Muscle layer of colon (tissue), 2 donors: ENCODE data around the gene RTP2.

Experiments used
- H3K27ac ChIP-seq: one replicate; pipeline ENCODE4 v1.7.0; 2013; ENCODE audit warnings: low read depth, mild to moderate bottlenecking, low read length, moderate library complexity
- H3K27me3 ChIP-seq, 2 donors: one replicate each; pipeline ENCODE4 v1.7.0; 2013; ENCODE audit warnings: low read length in 2 of 2, mild to moderate bottlenecking in 2 of 2; ENCODE audit not compliant: insufficient read depth in 2 of 2, control insufficient read depth in 1 of 2
- H3K36me3 ChIP-seq: one replicate; pipeline ENCODE4 v1.7.0; 2013; ENCODE audit warnings: mild to moderate bottlenecking, low read length; ENCODE audit not compliant: insufficient read depth
- H3K4me1 ChIP-seq: one replicate; pipeline ENCODE4 v1.7.0; 2013; ENCODE audit warnings: mild to moderate bottlenecking, low read length; ENCODE audit not compliant: insufficient read depth
- H3K4me3 ChIP-seq, 2 donors: one replicate each; pipeline ENCODE4 v1.7.0; 2013; ENCODE audit warnings: low read length in 2 of 2, low read depth in 1 of 2, mild to moderate bottlenecking in 1 of 2, moderate library complexity in 1 of 2
- H3K9ac ChIP-seq: one replicate; pipeline ENCODE4 v1.7.0; 2013; ENCODE audit warnings: low read length
- H3K9me3 ChIP-seq: one replicate; pipeline ENCODE4 v1.7.0; 2013; ENCODE audit warnings: mild to moderate bottlenecking, low read length
- donor health status: abdominal sarcoma.
- donor health status: Adenocarcinoma of cecum.

The RTP2 gene

GRCh38 chr3:187722206-187722612 lies 19.9 kb upstream of the RTP2 start:
- H3K36me3 ChIP-seq: peaks cover 56% of the 10 kb centered on the region
- no peak overlapping the region for H3K27ac ChIP-seq

GRCh38 chr3:187721055-187721454 lies 18.7 kb upstream of the RTP2 start:
- H3K9me3 ChIP-seq: no peaks in the 10 kb centered on the region
- no peak overlapping the region for H3K4me3 ChIP-seq
- H3K27ac ChIP-seq: peak overlapping the region; percentile 0
- H3K9ac ChIP-seq: no peak overlapping the region
- H3K36me3 ChIP-seq: peaks cover 44% of the 10 kb centered on the region
- peaks cover 26% of the 10 kb centered on the region for H3K4me1 ChIP-seq
- H3K27me3 ChIP-seq: no peaks in the 10 kb centered on the region

More at GRCh38 chr3:187722206-187722612, 19.9 kb upstream of the RTP2 start:
- Histone ChIP-seq H3K9ac (no peak overlapping the region), H3K27me3 (no peaks in the 10 kb centered on the region), H3K4me3 (no peak overlapping the region), H3K9me3 (no peaks in the 10 kb centered on the region), H3K4me1 (peaks cover 26% of the 10 kb centered on the region)

GRCh38 chr3:187720337-187720670 lies 17.9 kb upstream of the RTP2 start:
- Histone ChIP-seq H3K9me3 (no peaks in the 10 kb centered on the region), H3K36me3 (peaks cover 37% of the 10 kb centered on the region), H3K27me3 (no peaks in the 10 kb centered on the region), H3K27ac (peak overlapping the region; percentile 70), H3K4me1 (peaks cover 26% of the 10 kb centered on the region), H3K9ac (no peak overlapping the region), H3K4me3 (no peak overlapping the region)

GRCh38 chr3:187719628-187720336 lies 17.4 kb upstream of the RTP2 start:
- Histone ChIP-seq H3K4me1 (peaks cover 26% of the 10 kb centered on the region), H3K9me3 (no peaks in the 10 kb centered on the region), H3K27ac (peak overlapping the region; percentile 70), H3K9ac (no peak overlapping the region), H3K36me3 (peaks cover 32% of the 10 kb centered on the region), H3K27me3 (no peaks in the 10 kb centered on the region), H3K4me3 (no peak overlapping the region)

GRCh38 chr3:187718802-187719201 lies 16.4 kb upstream of the RTP2 start:
- H3K36me3 ChIP-seq: peaks cover 22% of the 10 kb centered on the region
- H3K9me3 ChIP-seq: no peaks in the 10 kb centered on the region
- H3K4me1 ChIP-seq: peaks cover 26% of the 10 kb centered on the region
- H3K4me3 ChIP-seq: no peak overlapping the region
- H3K27me3 ChIP-seq: no peaks in the 10 kb centered on the region
- no peak overlapping the region for H3K9ac ChIP-seq
- H3K27ac ChIP-seq: no peak overlapping the region

GRCh38 chr3:187717572-187717971 lies 15.2 kb upstream of the RTP2 start:
- H3K4me3 ChIP-seq: no peak overlapping the region
- no peak overlapping the region for H3K9ac ChIP-seq
- no peak overlapping the region for H3K27ac ChIP-seq
- H3K4me1 ChIP-seq: peaks cover 26% of the 10 kb centered on the region
- H3K9me3 ChIP-seq: no peaks in the 10 kb centered on the region
- no peaks in the 10 kb centered on the region for H3K27me3 ChIP-seq
- H3K36me3 ChIP-seq: peaks cover 10% of the 10 kb centered on the region

GRCh38 chr3:187714404-187714979 lies 12.1 kb upstream of the RTP2 start:
- no peak overlapping the region for H3K4me3 ChIP-seq
- H3K9me3 ChIP-seq: no peaks in the 10 kb centered on the region
- no peak overlapping the region for H3K27ac ChIP-seq
- peaks cover 9% of the 10 kb centered on the region for H3K4me1 ChIP-seq
- H3K36me3 ChIP-seq: no peaks in the 10 kb centered on the region
- no peaks in the 10 kb centered on the region for H3K27me3 ChIP-seq
- no peak overlapping the region for H3K9ac ChIP-seq

GRCh38 chr3:187713504-187713903 lies 11.1 kb upstream of the RTP2 start:
- Histone ChIP-seq H3K27ac (no peak overlapping the region), H3K36me3 (no peaks in the 10 kb centered on the region), H3K9ac (no peak overlapping the region), H3K27me3 (no peaks in the 10 kb centered on the region), H3K4me1 (peaks cover 5% of the 10 kb centered on the region), H3K9me3 (no peaks in the 10 kb centered on the region), H3K4me3 (no peak overlapping the region)

GRCh38 chr3:187709155-187709554 lies 6.8 kb upstream of the RTP2 start:
- H3K4me3 ChIP-seq: no peak overlapping the region
- H3K27me3 ChIP-seq: no peaks in the 10 kb centered on the region
- no peaks in the 10 kb centered on the region for H3K9me3 ChIP-seq
- H3K27ac ChIP-seq: no peak overlapping the region
- no peak overlapping the region for H3K9ac ChIP-seq
- no peaks in the 10 kb centered on the region for H3K4me1 ChIP-seq
- no peaks in the 10 kb centered on the region for H3K36me3 ChIP-seq

- no peaks in the 10 kb centered on the region for H3K27me3 ChIP-seq
- no peaks in the 10 kb centered on the region for H3K9me3 ChIP-seq
- no peaks in the 10 kb centered on the region for H3K4me1 ChIP-seq
- no peak overlapping the region for H3K9ac ChIP-seq
- H3K4me3 ChIP-seq: no peak overlapping the region
- no peak overlapping the region for H3K27ac ChIP-seq
- H3K36me3 ChIP-seq: no peaks in the 10 kb centered on the region
These were observed 6.3 kb upstream of the RTP2 start for GRCh38 chr3:187708696-187709095.

- Histone ChIP-seq H3K36me3 (no peaks in the 10 kb centered on the region), H3K4me3 (no peak overlapping the region), H3K9ac (no peak overlapping the region)
These were observed 4.6 kb upstream of the RTP2 start for GRCh38 chr3:187706971-187707370.

GRCh38 chr3:187705164-187705563 lies 2.8 kb upstream of the RTP2 start:
- Histone ChIP-seq H3K27ac (no peak overlapping the region), H3K4me1 (no peaks in the 10 kb centered on the region), H3K36me3 (no peaks in the 10 kb centered on the region), H3K9ac (no peak overlapping the region), H3K9me3 (no peaks in the 10 kb centered on the region), H3K27me3 (no peaks in the 10 kb centered on the region), H3K4me3 (no peak overlapping the region)

More at GRCh38 chr3:187706971-187707370, 4.6 kb upstream of the RTP2 start:
- H3K27me3 ChIP-seq: no peaks in the 10 kb centered on the region
- no peaks in the 10 kb centered on the region for H3K4me1 ChIP-seq
- no peak overlapping the region for H3K27ac ChIP-seq
- H3K9me3 ChIP-seq: no peaks in the 10 kb centered on the region
